CD4-positive, alpha-beta T cell treated with Interleukin-17A for 4 hours (primary cell): ENCODE results near the gene GALNT13.

Source experiments
- DNase-seq: peaks from one replicate; pipeline ENCODE4 v3.0.0-alpha.2; 2020; ENCODE audit warnings: mixed read lengths

The GALNT13 gene

GRCh38 chr2:154495455-154495868 lies 623.7 kb downstream of the GALNT13 start:
- no peak for DNase-seq

DNA sequence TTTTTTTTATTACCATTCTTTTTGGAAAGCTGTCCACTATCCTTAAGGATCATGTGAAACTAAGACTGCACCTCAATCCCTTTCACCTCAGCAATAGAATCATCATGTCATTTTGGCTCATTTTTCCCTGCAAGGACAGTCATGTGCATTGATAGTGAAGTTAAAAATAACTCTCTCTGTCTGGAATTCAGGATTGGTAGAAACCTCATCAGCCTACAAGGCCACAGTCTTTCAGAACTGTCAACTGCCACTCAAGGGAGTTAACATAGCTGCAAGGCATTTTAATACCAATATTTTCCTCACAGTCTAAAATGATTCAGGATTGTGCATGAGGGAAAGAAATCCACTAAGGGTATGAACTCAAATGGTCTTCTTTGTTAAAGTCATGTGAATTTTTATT lies 625.3 kb downstream of the GALNT13 start:
- no peak for DNase-seq
